ENCODE data around the gene YIF1A. TPM values are rescaled to one million over a fixed set of nuclear protein-coding genes. Genes with fewer than 3 reads are reported as not detected.

The YIF1A gene
- total RNA-seq, 1 donor = 182 TPM

DNA sequence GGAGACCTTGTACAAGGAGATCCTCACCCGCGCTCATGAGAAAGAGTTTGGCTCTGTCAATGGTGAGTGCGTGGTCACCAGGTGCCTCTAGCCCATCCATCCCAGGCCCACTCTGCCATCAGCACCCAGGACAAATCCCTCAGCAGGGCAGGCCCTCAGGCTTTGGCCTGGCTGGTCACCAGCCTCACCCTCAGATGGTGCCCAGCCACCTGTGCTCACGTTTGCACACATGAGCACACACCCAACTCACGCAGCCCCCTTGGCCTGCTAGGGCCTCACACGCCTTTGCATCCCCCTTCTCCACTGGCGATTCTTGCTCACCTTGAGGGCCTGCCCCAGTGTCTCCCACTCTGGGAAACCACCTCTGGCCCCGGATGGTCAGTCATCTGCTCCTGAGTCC is 24.6 kb downstream of the YIF1A start:
- H3K79me2 ChIP-seq (ENCODE audit: insufficient read depth, low read length) = peaks cover 17% of the 10 kb centered on the region
- H3K4me2 ChIP-seq (ENCODE audit: insufficient read depth, low read length) = no peak overlapping the region
- no peak for DNase-seq (ENCODE audit: insufficient read length, low spot score, missing footprints)
- H3K27ac ChIP-seq (ENCODE audit: low read depth, low read length) = no peak overlapping the region
- peaks cover 17% of the 10 kb centered on the region for H4K20me1 ChIP-seq (ENCODE audit: insufficient read depth, low read length)
- no peaks in the 10 kb centered on the region for H3K9me3 ChIP-seq (ENCODE audit: low read depth, low read length)
- TF ChIP-seq, protein P1, sequence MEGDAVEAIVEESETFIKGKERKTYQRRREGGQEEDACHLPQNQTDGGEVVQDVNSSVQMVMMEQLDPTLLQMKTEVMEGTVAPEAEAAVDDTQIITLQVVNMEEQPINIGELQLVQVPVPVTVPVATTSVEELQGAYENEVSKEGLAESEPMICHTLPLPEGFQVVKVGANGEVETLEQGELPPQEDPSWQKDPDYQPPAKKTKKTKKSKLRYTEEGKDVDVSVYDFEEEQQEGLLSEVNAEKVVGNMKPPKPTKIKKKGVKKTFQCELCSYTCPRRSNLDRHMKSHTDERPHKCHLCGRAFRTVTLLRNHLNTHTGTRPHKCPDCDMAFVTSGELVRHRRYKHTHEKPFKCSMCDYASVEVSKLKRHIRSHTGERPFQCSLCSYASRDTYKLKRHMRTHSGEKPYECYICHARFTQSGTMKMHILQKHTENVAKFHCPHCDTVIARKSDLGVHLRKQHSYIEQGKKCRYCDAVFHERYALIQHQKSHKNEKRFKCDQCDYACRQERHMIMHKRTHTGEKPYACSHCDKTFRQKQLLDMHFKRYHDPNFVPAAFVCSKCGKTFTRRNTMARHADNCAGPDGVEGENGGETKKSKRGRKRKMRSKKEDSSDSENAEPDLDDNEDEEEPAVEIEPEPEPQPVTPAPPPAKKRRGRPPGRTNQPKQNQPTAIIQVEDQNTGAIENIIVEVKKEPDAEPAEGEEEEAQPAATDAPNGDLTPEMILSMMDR (IDR thresholded peaks at IDR 0.05; ENCODE audit: extremely low read depth, low read depth, low read length) = no peak
- peaks cover 16% of the 10 kb centered on the region for H3K4me1 ChIP-seq (ENCODE audit: insufficient read depth, low read length)
- H3K36me3 ChIP-seq (ENCODE audit: insufficient read depth, low read length) = peaks cover 36% of the 10 kb centered on the region
- H3K27me3 ChIP-seq (ENCODE audit: insufficient read depth, low read length) = no peaks in the 10 kb centered on the region
- no peak overlapping the region for H2AFZ ChIP-seq (ENCODE audit: low read length)
- no peak overlapping the region for H3K4me3 ChIP-seq (ENCODE audit: insufficient read depth, low read length)

- peaks cover 15% of the 10 kb centered on the region for H4K20me1 ChIP-seq (ENCODE audit: insufficient read depth, low read length)
- H3K4me3 ChIP-seq (ENCODE audit: insufficient read depth, low read length) = no peak overlapping the region
- TF ChIP-seq, protein P1 (IDR thresholded peaks at IDR 0.05; ENCODE audit: extremely low read depth, low read depth, low read length) = no peak
- no peak overlapping the region for H3K4me2 ChIP-seq (ENCODE audit: insufficient read depth, low read length)
- no peak overlapping the region for H2AFZ ChIP-seq (ENCODE audit: low read length)
- H3K9me3 ChIP-seq (ENCODE audit: low read depth, low read length) = no peaks in the 10 kb centered on the region
- peaks cover 36% of the 10 kb centered on the region for H3K36me3 ChIP-seq (ENCODE audit: insufficient read depth, low read length)
- peaks cover 14% of the 10 kb centered on the region for H3K79me2 ChIP-seq (ENCODE audit: insufficient read depth, low read length)
- no peak for DNase-seq (ENCODE audit: insufficient read length, low spot score, missing footprints)
- H3K4me1 ChIP-seq (ENCODE audit: insufficient read depth, low read length) = peaks cover 16% of the 10 kb centered on the region
- no peak overlapping the region for H3K27ac ChIP-seq (ENCODE audit: low read depth, low read length)
- no peaks in the 10 kb centered on the region for H3K27me3 ChIP-seq (ENCODE audit: insufficient read depth, low read length)
These were observed 25.2 kb downstream of the YIF1A start for GRCh38 chr11:66263785-66264184.

- H3K79me2 ChIP-seq (ENCODE audit: insufficient read depth, low read length) = peaks cover 15% of the 10 kb centered on the region
- H3K9me3 ChIP-seq (ENCODE audit: low read depth, low read length) = no peaks in the 10 kb centered on the region
- H3K27ac ChIP-seq (ENCODE audit: low read depth, low read length) = no peak overlapping the region
- no peaks in the 10 kb centered on the region for H3K27me3 ChIP-seq (ENCODE audit: insufficient read depth, low read length)
- H3K4me1 ChIP-seq (ENCODE audit: insufficient read depth, low read length) = peaks cover 19% of the 10 kb centered on the region
- H3K36me3 ChIP-seq (ENCODE audit: insufficient read depth, low read length) = peaks cover 36% of the 10 kb centered on the region
- H3K4me2 ChIP-seq (ENCODE audit: insufficient read depth, low read length) = no peak overlapping the region
- H2AFZ ChIP-seq (ENCODE audit: low read length) = no peak overlapping the region
- H4K20me1 ChIP-seq (ENCODE audit: insufficient read depth, low read length) = peaks cover 18% of the 10 kb centered on the region
- no peak overlapping the region for H3K4me3 ChIP-seq (ENCODE audit: insufficient read depth, low read length)
- no peak for DNase-seq (ENCODE audit: insufficient read length, low spot score, missing footprints)
- TF ChIP-seq, protein P1 (IDR thresholded peaks at IDR 0.05; ENCODE audit: extremely low read depth, low read depth, low read length) = no peak
These were observed 25.7 kb downstream of the YIF1A start for GRCh38 chr11:66263231-66263630.

GRCh38 chr11:66262696-66263095 is 26.2 kb downstream of the YIF1A start:
- TF ChIP-seq, protein P1 (IDR thresholded peaks at IDR 0.05; ENCODE audit: extremely low read depth, low read depth, low read length) = no peak
- no peak overlapping the region for H3K4me2 ChIP-seq (ENCODE audit: insufficient read depth, low read length)
- no peak overlapping the region for H3K27ac ChIP-seq (ENCODE audit: low read depth, low read length)
- peaks cover 19% of the 10 kb centered on the region for H3K79me2 ChIP-seq (ENCODE audit: insufficient read depth, low read length)
- H3K4me3 ChIP-seq (ENCODE audit: insufficient read depth, low read length) = no peak overlapping the region
- H3K27me3 ChIP-seq (ENCODE audit: insufficient read depth, low read length) = no peaks in the 10 kb centered on the region
- H3K4me1 ChIP-seq (ENCODE audit: insufficient read depth, low read length) = peaks cover 13% of the 10 kb centered on the region
- peaks cover 18% of the 10 kb centered on the region for H4K20me1 ChIP-seq (ENCODE audit: insufficient read depth, low read length)
- peaks cover 36% of the 10 kb centered on the region for H3K36me3 ChIP-seq (ENCODE audit: insufficient read depth, low read length)
- no peaks in the 10 kb centered on the region for H3K9me3 ChIP-seq (ENCODE audit: low read depth, low read length)
- no peak overlapping the region for H2AFZ ChIP-seq (ENCODE audit: low read length)
- DNase-seq (ENCODE audit: insufficient read length, low spot score, missing footprints) = no peak
